GM13977 (cell line): Measurements from ENCODE around the gene TIGD6.

Source experiments
- DNase-seq: peaks from one replicate; pipeline ENCODE4 v3.0.0; 2012; ENCODE audit warnings: low spot score
- in situ Hi-C: fragments of 300-500 bp; cut with MboI; formaldehyde crosslinking; loops from one replicate; pipeline ENCODE4 v1.12.0; 2022; ENCODE audit warnings: low sequenced_read_pairs, low pct_unique_long_range_greater_than_20kb, mixed read lengths, inconsistent platforms; ENCODE audit not compliant: unreplicated experiment
- TF ChIP-seq, protein P1 (sequence below): IDR thresholded peaks from 2 replicates; pipeline ENCODE4 v1.5.1; 2012; ENCODE audit warnings: mild to moderate bottlenecking, control low read depth; ENCODE audit not compliant: insufficient read depth; ENCODE audit errors: extremely low read depth, missing control alignments

TIGD6 gene

DNA sequence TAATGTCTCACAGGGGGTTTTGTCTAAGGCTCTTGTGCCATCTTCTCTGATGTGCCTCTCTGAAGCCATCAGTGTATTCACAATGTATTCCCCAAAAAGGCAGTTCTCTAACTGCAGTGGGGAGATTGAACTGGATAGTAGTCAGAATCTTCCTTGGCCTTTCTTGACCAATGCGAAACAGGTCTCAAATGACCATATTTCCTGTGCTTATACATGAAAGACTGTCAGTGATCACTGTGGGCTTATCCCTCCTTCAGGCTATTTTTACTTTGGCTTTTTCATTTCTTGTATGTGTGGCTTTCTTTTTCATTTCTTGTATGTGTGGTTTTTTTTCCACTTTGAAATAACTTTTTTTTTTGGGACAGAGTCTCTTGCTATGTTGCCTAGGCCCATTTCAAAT, 19.8 kb upstream of the TIGD6 start:
- TF ChIP-seq, protein P1, sequence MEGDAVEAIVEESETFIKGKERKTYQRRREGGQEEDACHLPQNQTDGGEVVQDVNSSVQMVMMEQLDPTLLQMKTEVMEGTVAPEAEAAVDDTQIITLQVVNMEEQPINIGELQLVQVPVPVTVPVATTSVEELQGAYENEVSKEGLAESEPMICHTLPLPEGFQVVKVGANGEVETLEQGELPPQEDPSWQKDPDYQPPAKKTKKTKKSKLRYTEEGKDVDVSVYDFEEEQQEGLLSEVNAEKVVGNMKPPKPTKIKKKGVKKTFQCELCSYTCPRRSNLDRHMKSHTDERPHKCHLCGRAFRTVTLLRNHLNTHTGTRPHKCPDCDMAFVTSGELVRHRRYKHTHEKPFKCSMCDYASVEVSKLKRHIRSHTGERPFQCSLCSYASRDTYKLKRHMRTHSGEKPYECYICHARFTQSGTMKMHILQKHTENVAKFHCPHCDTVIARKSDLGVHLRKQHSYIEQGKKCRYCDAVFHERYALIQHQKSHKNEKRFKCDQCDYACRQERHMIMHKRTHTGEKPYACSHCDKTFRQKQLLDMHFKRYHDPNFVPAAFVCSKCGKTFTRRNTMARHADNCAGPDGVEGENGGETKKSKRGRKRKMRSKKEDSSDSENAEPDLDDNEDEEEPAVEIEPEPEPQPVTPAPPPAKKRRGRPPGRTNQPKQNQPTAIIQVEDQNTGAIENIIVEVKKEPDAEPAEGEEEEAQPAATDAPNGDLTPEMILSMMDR, result no peak
- DNase-seq, result no peak
- in situ Hi-C loops, result no loop called here

DNA sequence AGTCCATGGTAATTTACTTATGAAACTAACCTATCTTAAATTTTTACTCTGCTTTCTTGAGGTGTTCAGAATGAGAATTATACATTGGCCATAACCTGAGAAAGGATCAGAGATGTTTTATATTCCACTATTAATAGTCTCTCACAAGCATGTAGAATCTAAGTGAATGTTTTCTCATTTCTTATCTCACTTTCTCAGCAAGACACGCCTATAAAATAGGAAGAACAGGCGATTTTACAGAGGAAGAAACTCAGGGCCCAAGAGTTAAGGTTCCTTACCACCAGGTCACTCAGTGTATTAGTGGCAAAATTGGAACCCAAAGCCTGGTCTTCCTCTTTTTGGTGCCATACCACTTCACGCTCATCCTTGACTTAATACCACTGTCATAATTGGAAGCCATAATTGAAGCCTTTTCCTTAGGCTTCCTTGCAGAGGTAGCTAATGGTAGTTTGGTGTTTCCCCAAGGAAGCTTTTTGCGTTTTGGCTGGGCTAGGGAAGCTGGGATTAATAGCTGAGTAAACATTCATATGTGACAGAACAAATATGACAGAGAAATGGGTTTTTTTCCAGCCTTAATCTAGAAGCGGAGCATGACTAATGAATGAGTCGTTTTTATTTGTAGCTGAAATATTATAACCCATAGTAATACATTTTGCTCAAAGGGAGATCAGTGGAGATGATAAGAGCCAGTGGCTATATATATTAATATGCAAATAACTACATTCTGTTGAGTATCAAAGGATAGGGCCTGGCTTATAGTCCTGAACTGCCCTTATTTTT, 17.0 kb upstream of the TIGD6 start:
- TF ChIP-seq, protein P1, result no peak
- no peak for DNase-seq
- in situ Hi-C loops, result no loop called here

DNA sequence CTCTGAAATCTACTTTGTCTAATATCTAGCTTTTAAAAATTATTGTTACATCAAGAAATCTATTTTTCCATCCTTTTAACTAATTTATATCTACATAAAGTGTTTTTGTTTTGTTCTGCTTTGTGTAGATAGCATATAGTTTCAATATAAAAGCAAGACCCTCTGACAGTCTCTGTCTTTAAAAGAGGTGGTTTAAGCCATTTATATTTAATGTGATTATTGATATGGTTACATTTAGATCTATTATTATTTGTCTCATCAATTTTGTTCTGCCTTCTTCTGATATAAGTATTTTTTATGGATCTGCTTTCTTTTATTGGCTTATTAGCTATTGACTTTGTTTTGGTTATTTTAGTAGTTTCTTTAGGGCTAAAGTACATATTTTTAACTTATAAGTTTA, 16.1 kb upstream of the TIGD6 start:
- DNase-seq, result no peak
- in situ Hi-C loops, result no loop called here
- TF ChIP-seq, protein P1, result no peak

DNA sequence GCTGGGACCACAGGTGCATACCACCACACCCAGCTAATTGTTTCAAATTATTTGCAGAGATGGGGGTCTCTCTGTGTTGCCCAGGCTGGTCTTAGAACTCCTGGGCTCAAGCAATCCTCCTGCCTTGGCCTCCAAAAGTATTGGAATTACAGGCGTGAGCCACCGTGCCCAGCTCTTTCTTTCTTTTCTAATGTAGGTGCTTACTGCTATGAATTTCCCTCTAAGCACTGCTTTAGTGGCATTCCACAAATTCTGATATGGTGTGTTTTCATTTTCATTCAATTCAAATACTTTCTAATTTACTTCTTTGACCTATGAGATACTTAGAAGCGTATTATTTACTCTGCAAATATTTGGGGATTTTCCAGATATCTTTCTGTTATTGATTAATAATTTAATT, 15.0 kb upstream of the TIGD6 start:
- DNase-seq, result no peak
- in situ Hi-C loops, result no loop called here
- TF ChIP-seq, protein P1, result no peak

DNA sequence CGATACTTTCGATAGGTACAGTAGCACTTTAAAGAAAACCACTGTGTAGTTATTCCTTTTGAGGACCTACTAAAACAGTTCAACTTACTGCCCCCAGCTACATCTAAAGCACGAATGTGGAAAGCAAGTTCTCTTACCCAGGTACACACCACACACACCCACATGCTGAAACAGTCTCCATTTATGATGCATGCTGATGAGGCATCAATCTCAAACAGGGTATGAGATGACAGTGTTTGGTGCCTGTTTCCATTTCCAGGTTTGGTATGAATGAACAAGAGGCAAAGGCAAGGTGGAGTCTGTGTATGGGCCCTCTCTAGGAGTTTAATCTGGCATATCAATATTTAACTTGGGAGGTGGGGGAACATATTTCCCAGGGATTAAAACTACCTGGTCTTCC, 14.0 kb upstream of the TIGD6 start:
- in situ Hi-C loops, result no loop called here
- DNase-seq, result no peak
- TF ChIP-seq, protein P1, result no peak

DNA sequence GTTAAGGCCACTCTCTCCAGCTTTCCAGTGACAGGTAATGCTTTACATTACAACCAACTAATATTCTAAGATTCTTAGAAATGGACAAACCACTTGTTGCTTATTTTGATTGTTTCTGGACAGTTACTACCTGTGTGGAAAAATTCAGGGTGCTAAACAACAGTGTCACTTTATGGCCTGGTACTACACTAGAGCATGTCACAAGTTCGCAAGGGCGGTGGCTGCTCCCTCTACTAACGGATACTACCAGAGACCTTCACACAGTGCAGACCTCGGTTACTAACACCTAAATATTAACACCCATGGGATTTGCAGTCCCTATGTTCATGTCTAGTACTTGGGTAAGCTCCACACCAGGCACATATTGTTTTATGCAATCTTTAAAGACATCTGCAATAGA, 13.5 kb upstream of the TIGD6 start:
- TF ChIP-seq, protein P1, result no peak
- no peak for DNase-seq
- in situ Hi-C loops, result no loop called here
